Left ventricle myocardium inferior (tissue), 1 donor: Measurements from ENCODE around the gene PCYT1A. TPM values are rescaled to one million over a fixed set of nuclear protein-coding genes. Genes with fewer than 3 reads are reported as not detected.
A peak's percentile ranks its signal among the peaks of the same experiment; 100 is the strongest.

Source experiments
- DNase-seq: peaks from one replicate; pipeline ENCODE4 v3.0.0-alpha.2; 2020
- H3K27ac ChIP-seq: fragments of 200-600 bp; replicated peaks from 2 replicates; pipeline ENCODE4 v1.8.0; 2021
- H3K27me3 ChIP-seq: fragments of 200-600 bp; 2 replicates; pipeline ENCODE4 v1.8.0; 2021; ENCODE audit warnings: low read depth
- H3K36me3 ChIP-seq: fragments of 200-600 bp; 2 replicates; pipeline ENCODE4 v1.8.0; 2021
- H3K4me1 ChIP-seq: fragments of 200-600 bp; 2 replicates; pipeline ENCODE4 v1.8.0; 2021
- H3K4me3 ChIP-seq: fragments of 200-600 bp; 2 replicates; pipeline ENCODE4 v1.8.0; 2021; ENCODE audit warnings: mild to moderate bottlenecking, moderate library complexity
- H3K9me3 ChIP-seq: fragments of 200-600 bp; replicated peaks from 2 replicates; pipeline ENCODE4 v1.8.0; 2021
- intact Hi-C: fragments of 100-400 bp; cut with micrococcal nuclease; formaldehyde crosslinking; loops from one replicate; pipeline ENCODE4 v1.11.0; 2022
- total RNA-seq: library from RNA; stranded (reverse); fragmentation: NEBNext Ultra II Directional; extraction: Animal tissue kit (Norgen Biotek cat#: 25700); gene quantifications from one replicate; pipeline ENCODE4 v1.2.1, GENCODE V29; 2021
- TF ChIP-seq, protein P1 (sequence below): fragments of 200-600 bp; IDR thresholded peaks from 2 replicates; pipeline ENCODE4 v1.8.0; 2021; ENCODE audit warnings: antibody characterized with exemption, mild to moderate bottlenecking, borderline replicate concordance
- donor health status: DM: no; HTN: yes; CAD: no; lungs with severe emphysema.

Gene PCYT1A
- total RNA-seq, 1 donor from 2014 or later: 93.6 TPM

DNA sequence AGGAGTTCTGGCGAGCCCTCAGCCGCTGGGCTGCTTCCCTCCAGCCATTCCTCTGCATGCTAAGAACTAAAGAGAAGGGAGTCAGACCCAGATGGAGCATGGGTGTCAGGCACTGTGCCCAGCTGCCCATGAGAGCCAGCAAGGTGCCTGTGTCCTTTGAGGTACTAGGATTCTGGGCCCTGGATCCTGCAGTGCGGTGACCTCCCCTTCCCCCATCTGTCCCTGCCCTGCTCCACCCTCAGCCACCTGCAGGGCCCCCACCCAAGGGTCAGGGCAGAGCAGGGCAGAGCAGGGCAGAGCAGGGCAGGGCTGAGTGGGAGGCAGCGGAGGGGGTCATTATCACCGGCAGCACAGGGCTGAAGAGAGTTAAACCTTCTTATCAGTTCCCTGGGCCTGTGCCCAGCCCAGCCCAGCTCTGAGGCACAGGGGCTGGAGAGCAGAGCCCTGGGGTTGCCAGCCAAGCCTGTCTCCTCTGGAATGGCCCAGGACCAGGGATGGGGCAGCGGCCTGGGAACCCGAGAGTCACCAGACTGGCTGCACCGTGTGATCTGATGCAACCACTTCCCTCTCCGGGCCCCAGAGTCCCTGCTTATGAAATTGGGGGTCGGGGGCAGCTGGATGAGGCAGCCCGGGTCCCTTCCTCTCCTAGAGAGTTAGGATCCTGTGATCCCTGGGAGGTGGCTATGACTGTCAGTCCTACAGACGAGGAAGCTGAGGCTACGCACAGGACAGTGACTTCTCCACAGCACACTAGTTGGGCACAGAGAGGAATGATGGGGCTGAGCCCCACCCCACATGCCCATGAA, 93.6 kb downstream of the PCYT1A start:
- Histone ChIP-seq H3K4me3 (no peak overlapping the region), H3K9me3 (no peaks in the 10 kb centered on the region), H3K36me3 (no peaks in the 10 kb centered on the region), H3K27me3 (no peaks in the 10 kb centered on the region), H3K4me1 (peaks cover 33% of the 10 kb centered on the region), H3K27ac (peak overlapping the region; percentile 86)
- TF ChIP-seq, protein P1, sequence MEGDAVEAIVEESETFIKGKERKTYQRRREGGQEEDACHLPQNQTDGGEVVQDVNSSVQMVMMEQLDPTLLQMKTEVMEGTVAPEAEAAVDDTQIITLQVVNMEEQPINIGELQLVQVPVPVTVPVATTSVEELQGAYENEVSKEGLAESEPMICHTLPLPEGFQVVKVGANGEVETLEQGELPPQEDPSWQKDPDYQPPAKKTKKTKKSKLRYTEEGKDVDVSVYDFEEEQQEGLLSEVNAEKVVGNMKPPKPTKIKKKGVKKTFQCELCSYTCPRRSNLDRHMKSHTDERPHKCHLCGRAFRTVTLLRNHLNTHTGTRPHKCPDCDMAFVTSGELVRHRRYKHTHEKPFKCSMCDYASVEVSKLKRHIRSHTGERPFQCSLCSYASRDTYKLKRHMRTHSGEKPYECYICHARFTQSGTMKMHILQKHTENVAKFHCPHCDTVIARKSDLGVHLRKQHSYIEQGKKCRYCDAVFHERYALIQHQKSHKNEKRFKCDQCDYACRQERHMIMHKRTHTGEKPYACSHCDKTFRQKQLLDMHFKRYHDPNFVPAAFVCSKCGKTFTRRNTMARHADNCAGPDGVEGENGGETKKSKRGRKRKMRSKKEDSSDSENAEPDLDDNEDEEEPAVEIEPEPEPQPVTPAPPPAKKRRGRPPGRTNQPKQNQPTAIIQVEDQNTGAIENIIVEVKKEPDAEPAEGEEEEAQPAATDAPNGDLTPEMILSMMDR: no peak
- DNase-seq: peak; percentile 78
- intact Hi-C loops: no loop called here

DNA sequence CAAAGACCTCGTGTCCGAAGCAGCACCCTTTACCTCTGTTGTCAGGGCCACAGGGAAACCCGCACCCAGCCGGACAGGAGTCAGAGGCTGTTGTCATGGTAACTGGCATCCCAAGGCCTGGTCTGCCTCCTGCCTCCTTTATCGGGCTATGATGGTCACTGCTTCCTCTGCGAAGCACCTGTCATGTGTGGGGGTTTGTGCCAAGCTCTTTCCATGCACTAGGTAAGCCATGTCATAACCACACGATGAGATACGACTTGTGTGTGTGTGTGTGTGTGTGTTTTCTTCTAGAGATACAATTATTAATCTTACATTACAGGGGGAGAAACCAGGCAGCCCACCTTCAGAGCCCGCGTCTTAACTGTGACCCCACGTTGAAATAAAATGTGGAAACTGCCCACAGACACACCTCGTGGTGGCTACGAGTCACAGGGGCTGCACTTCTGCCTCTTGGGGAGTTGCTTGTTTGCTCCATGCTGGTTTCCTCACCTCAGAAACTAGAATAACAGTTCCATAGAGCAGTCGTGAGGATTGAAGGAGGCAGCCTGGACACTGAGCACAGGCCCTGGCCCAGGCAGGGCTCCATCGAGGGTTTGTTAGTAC, 94.3 kb downstream of the PCYT1A start:
- intact Hi-C loops: no loop called here
- Histone ChIP-seq H3K4me1 (peaks cover 33% of the 10 kb centered on the region), H3K9me3 (no peaks in the 10 kb centered on the region), H3K36me3 (no peaks in the 10 kb centered on the region), H3K27ac (peak overlapping the region; percentile 86), H3K27me3 (no peaks in the 10 kb centered on the region), H3K4me3 (no peak overlapping the region)
- TF ChIP-seq, protein P1: no peak
- no peak for DNase-seq

DNA sequence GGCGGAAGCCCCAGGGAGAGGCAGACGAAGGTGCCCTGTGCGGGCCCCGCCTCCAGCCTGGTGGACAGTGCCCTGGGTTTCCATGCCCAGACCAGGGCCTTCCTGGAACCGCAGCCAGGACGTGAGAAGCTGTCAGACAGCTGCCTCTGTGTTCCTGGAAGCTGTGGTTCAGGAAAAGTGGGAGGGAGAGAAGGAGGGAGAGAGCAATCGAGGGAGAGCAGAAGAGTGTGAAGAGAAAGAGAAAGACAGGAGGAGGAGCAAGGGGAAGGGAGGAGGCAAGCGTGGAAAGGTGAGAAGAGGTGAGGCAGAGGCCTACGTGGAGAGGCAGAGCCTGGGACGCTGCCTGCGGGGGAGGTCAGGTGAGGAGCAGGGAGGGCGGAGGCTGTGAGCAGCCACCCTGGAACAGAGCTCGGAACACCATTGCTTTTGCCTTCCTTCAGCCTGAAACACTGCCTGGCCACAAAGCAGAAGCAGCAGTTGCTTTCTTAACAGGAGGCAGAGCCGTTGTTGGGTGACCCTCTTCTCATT, 94.9 kb downstream of the PCYT1A start:
- no peaks in the 10 kb centered on the region for H3K36me3 ChIP-seq
- no peaks in the 10 kb centered on the region for H3K9me3 ChIP-seq
- peak; percentile 29 for DNase-seq
- H3K27me3 ChIP-seq: no peaks in the 10 kb centered on the region
- no peak overlapping the region for H3K4me3 ChIP-seq
- TF ChIP-seq, protein P1: no peak
- H3K4me1 ChIP-seq: peaks cover 33% of the 10 kb centered on the region
- peak overlapping the region; percentile 86 for H3K27ac ChIP-seq
- intact Hi-C loops: no loop called here

DNA sequence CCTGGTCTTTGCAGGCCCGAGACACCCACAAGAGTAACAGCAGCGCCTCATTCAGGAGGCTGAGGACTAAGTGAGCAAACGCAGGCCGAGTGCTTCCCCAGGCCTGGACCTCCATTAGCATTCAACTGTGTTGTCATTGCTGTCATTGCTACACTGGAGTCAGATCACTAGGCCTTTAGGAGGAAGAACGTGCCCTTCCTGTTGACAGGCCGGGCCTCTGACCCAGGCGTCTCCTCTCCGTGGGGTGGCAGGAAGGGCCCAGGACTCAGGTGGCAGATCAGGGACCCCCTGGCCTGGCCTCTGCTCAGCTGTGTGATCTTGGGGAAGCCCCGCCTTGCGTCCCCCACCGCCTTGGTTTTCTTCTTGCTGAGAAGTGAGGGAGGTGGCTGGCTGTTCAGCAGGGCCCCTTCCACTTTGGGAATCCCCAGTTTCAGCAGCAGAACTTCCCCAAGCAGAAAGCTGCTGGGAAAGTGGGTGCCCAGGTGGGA, 95.4 kb downstream of the PCYT1A start:
- DNase-seq: no peak
- Histone ChIP-seq H3K4me1 (peaks cover 35% of the 10 kb centered on the region), H3K4me3 (no peak overlapping the region), H3K27me3 (no peaks in the 10 kb centered on the region), H3K36me3 (no peaks in the 10 kb centered on the region), H3K27ac (peak overlapping the region; percentile 86), H3K9me3 (no peaks in the 10 kb centered on the region)
- TF ChIP-seq, protein P1: no peak
- intact Hi-C loops: no loop called here

DNA sequence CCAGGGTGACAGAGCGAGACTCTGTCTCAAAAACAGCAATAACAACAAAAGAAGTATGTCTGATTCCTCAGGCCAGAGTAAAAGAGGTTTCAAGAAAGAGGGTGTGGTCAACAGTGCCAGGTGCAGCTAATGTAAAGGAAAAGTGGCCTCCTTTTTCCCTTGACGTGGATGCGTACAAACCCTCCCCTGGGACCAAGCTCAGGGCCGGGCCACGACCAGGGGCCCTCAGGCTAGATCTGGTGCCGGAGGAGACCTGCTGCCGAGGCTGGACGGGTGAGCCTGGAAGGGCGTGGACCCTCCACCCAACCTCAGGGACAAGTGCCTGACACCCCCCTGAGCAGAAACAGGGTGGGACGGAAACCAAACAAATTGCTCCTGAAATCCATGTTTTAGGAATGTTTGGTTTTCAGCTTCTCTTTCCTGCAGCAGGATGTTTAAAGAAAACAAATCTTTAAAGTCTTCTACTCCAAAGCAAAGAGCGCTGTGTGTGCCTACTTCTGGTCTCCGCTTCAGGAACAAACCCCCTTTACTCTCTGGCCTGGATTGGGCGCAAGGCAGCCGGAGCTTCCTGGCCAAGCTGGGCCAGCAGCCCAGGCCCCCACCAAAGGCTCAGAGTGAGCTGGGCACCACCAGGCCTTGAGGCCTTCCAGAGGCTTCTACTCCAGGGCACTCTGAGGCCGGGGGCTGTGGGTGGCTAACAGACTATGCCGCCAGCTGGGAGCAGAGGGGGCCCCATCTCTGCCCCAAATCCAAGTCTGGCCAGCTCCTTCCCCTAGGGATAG, 97.8 kb downstream of the PCYT1A start:
- TF ChIP-seq, protein P1: no peak
- Histone ChIP-seq H3K9me3 (no peaks in the 10 kb centered on the region), H3K27ac (no peak overlapping the region), H3K4me1 (peaks cover 36% of the 10 kb centered on the region), H3K4me3 (no peak overlapping the region), H3K36me3 (no peaks in the 10 kb centered on the region), H3K27me3 (no peaks in the 10 kb centered on the region)
- intact Hi-C loops: no loop called here
- no peak for DNase-seq
